HG02840 (cell line): ENCODE measurements around the gene HGD.
A peak's percentile ranks its signal among the peaks of the same experiment; 100 is the strongest.
"Not testable (repeated sequence)": the region's sequence is repeated elsewhere in the genome, so short reads cannot be mapped to it uniquely, and the experiment has no call there.

Experiments used
- ATAC-seq: cut with Tn5 transposase; IDR thresholded peaks from one replicate; pipeline ENCODE4 v1.9.1; 2021; ENCODE audit warnings: mild to moderate bottlenecking, moderate library complexity, moderate number of reproducible peaks; ENCODE audit not compliant: unreplicated experiment, low FRiP score

The HGD gene

GRCh38 chr3:120680193-120680894 is 1.7 kb downstream of the HGD start:
- ATAC-seq: no peak

- ATAC-seq: peak; percentile 52
Measured at GRCh38 chr3:120678984-120679383, 3.1 kb downstream of the HGD start.

- ATAC-seq: peak; percentile 86
Measured at GRCh38 chr3:120678331-120678947, 3.6 kb downstream of the HGD start.

GRCh38 chr3:120677193-120677592 is 4.8 kb downstream of the HGD start:
- not testable (repeated sequence) for ATAC-seq

GRCh38 chr3:120673116-120673515 is 8.9 kb downstream of the HGD start:
- no peak for ATAC-seq

GRCh38 chr3:120670576-120670975 is 11.5 kb downstream of the HGD start:
- ATAC-seq: no peak

- no peak for ATAC-seq
Measured at GRCh38 chr3:120664926-120665325, 17.1 kb downstream of the HGD start.

- no peak for ATAC-seq
Measured at GRCh38 chr3:120661945-120662344, 20.1 kb downstream of the HGD start.

GRCh38 chr3:120661106-120661905 is 20.7 kb downstream of the HGD start:
- no peak for ATAC-seq

- no peak for ATAC-seq
Measured at GRCh38 chr3:120659834-120660233, 22.2 kb downstream of the HGD start.

- ATAC-seq: no peak
Measured at GRCh38 chr3:120659285-120659684, 22.8 kb downstream of the HGD start.

- no peak for ATAC-seq
Measured at GRCh38 chr3:120652896-120653545, 29.0 kb downstream of the HGD start.

GRCh38 chr3:120652281-120652680 is 29.8 kb downstream of the HGD start:
- ATAC-seq: no peak

- ATAC-seq: no peak
Measured at GRCh38 chr3:120650311-120650710, 31.7 kb downstream of the HGD start.

GRCh38 chr3:120649830-120650233 is 32.2 kb downstream of the HGD start:
- no peak for ATAC-seq

- no peak for ATAC-seq
Measured at GRCh38 chr3:120648290-120648689, 33.7 kb downstream of the HGD start.

- no peak for ATAC-seq
Measured at GRCh38 chr3:120646771-120647432, 35.1 kb downstream of the HGD start.

GRCh38 chr3:120645083-120645845 is 36.8 kb downstream of the HGD start:
- ATAC-seq: no peak

- no peak for ATAC-seq
Measured at GRCh38 chr3:120642368-120642948, 39.6 kb downstream of the HGD start.
